Testis (tissue), 2 donors: ENCODE results near the gene HYCC1.

Source experiments
- POLR2A ChIP-seq: fragments of 450-650 bp; IDR thresholded peaks from one replicate; pipeline ENCODE4 v1.6.1; 2017; ENCODE audit warnings: antibody characterized with exemption, mild to moderate bottlenecking, moderate library complexity
- TF ChIP-seq, protein P1 (sequence below), 3 experiments: fragments of 450-650 bp in 2 of 3; fragments of 200-600 bp in 1 of 3; sonication (generic) in 1 of 3; IDR thresholded peaks; one replicate each; pipeline ENCODE4 v1.5.1; 2016 to 2019; ENCODE audit warnings: antibody characterized with exemption in 3 of 3, mild to moderate bottlenecking in 2 of 3, moderate library complexity in 1 of 3

GRCh38 chr7:22969010-22969431 lies 44.9 kb downstream of the HYCC1 start:
- no peak for TF ChIP-seq POLR2A
- TF ChIP-seq, protein P1, sequence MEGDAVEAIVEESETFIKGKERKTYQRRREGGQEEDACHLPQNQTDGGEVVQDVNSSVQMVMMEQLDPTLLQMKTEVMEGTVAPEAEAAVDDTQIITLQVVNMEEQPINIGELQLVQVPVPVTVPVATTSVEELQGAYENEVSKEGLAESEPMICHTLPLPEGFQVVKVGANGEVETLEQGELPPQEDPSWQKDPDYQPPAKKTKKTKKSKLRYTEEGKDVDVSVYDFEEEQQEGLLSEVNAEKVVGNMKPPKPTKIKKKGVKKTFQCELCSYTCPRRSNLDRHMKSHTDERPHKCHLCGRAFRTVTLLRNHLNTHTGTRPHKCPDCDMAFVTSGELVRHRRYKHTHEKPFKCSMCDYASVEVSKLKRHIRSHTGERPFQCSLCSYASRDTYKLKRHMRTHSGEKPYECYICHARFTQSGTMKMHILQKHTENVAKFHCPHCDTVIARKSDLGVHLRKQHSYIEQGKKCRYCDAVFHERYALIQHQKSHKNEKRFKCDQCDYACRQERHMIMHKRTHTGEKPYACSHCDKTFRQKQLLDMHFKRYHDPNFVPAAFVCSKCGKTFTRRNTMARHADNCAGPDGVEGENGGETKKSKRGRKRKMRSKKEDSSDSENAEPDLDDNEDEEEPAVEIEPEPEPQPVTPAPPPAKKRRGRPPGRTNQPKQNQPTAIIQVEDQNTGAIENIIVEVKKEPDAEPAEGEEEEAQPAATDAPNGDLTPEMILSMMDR (IDR thresholded peaks at IDR 0.05), result no peak
